OCI-LY1 (cell line): ENCODE data around the gene LIMCH1.

Source experiments
- H2AFZ ChIP-seq: fragments of 200-600 bp; sonication (generic), shearing (Covaris generic); 2 replicates; pipeline ENCODE4 v1.6.0; 2014; ENCODE audit warnings: antibody characterized with exemption, mild to moderate bottlenecking, low read length
- H3F3A ChIP-seq: fragments of 200-600 bp; sonication (generic), shearing (Covaris generic); 2 replicates; pipeline ENCODE4 v1.6.0; 2014; ENCODE audit warnings: mild to moderate bottlenecking, antibody characterized with exemption, low read length, moderate library complexity; ENCODE audit not compliant: insufficient read depth
- H3K27ac ChIP-seq: fragments of 200-600 bp; sonication (generic); 2 replicates; pipeline ENCODE4 v1.5.1; 2014; ENCODE audit warnings: low read length, mixed run types, mild to moderate bottlenecking, low read depth; ENCODE audit not compliant: poor library complexity, severe bottlenecking
- H3K27me3 ChIP-seq: fragments of 200-600 bp; sonication (generic); 2 replicates; pipeline ENCODE4 v1.6.0; 2014; ENCODE audit warnings: antibody characterized with exemption, mild to moderate bottlenecking, low read length, moderate library complexity; ENCODE audit not compliant: insufficient read depth
- H3K36me3 ChIP-seq: fragments of 200-600 bp; sonication (generic); 2 replicates; pipeline ENCODE4 v1.6.1; 2014; ENCODE audit warnings: mild to moderate bottlenecking, antibody characterized with exemption, low read length, moderate library complexity, mixed read lengths; ENCODE audit not compliant: insufficient read depth
- H3K4me1 ChIP-seq: fragments of 200-600 bp; sonication (generic); 2 replicates; pipeline ENCODE4 v1.5.1; 2014; ENCODE audit warnings: mild to moderate bottlenecking, low read length, moderate library complexity; ENCODE audit not compliant: insufficient read depth, severe bottlenecking
- H3K4me2 ChIP-seq: fragments of 200-600 bp; sonication (generic), shearing (Covaris generic); 2 replicates; pipeline ENCODE4 v1.6.1; 2014; ENCODE audit warnings: low read length
- H3K4me3 ChIP-seq: fragments of 200-600 bp; sonication (generic); 2 replicates; pipeline ENCODE4 v1.5.1; 2014; ENCODE audit warnings: low read length, low read depth, mild to moderate bottlenecking, mixed read lengths; ENCODE audit not compliant: poor library complexity, severe bottlenecking
- H3K79me2 ChIP-seq: fragments of 200-600 bp; shearing (Covaris generic); 2 replicates; pipeline ENCODE4 v1.6.1; 2016; ENCODE audit warnings: mixed run types, low read length, mixed read lengths; ENCODE audit not compliant: insufficient read depth
- H3K9ac ChIP-seq: fragments of 200-600 bp; sonication (generic), shearing (Covaris generic); 2 replicates; pipeline ENCODE4 v1.6.1; 2014; ENCODE audit warnings: mild to moderate bottlenecking, low read length, mixed read lengths
- H3K9me2 ChIP-seq: fragments of 200-600 bp; sonication (generic), shearing (Covaris generic); 2 replicates; pipeline ENCODE4 v1.6.1; 2014; ENCODE audit warnings: low read depth, mild to moderate bottlenecking, low read length, mixed read lengths
- H3K9me3 ChIP-seq: fragments of 200-600 bp; shearing (Covaris generic); 2 replicates; pipeline ENCODE4 v1.6.1; 2014; ENCODE audit warnings: low read length, mixed read lengths
- H4K20me1 ChIP-seq: fragments of 200-600 bp; sonication (generic), shearing (Covaris generic); 2 replicates; pipeline ENCODE4 v1.6.0; 2016; ENCODE audit warnings: mild to moderate bottlenecking, low read length; ENCODE audit not compliant: insufficient read depth
- EZH2 ChIP-seq: fragments of 200-600 bp; sonication (generic), shearing (Covaris generic); IDR thresholded peaks from 2 replicates; pipeline ENCODE4 v1.8.0; 2017; ENCODE audit warnings: borderline replicate concordance, mixed run types, mild to moderate bottlenecking, antibody characterized with exemption, low read length, moderate library complexity, mixed read lengths
- TF ChIP-seq, protein P1 (sequence below): fragments of 200-600 bp; sonication (generic), shearing (Covaris generic); IDR thresholded peaks from 2 replicates; pipeline ENCODE4 v1.5.1; 2017; ENCODE audit warnings: mild to moderate bottlenecking, antibody characterized with exemption, low read length, moderate library complexity, mixed read lengths

The LIMCH1 gene

DNA sequence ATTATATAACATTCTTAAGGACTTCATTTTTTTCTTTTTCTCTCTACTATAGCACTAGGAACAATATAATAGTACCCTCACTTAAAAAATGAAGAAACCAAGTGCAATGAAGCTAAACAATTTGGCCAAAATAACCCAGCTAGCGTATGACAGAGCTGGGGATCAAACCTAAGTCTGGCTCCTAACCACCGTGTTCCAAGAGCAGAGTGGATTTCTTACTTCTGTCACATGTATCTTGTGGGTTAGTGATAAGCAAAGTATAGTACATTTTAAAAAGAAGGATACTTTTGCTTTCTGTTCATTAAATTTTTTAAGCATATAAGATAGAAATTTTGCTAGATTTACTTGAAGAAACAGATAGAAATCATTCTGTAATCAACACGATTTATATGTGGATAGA lies 11.5 kb downstream of the LIMCH1 start:
- Histone ChIP-seq H3K9me3 (no peaks in the 10 kb centered on the region), H3K4me3 (no peak overlapping the region), H4K20me1 (no peaks in the 10 kb centered on the region), H3K36me3 (no peaks in the 10 kb centered on the region), H2AFZ (no peak overlapping the region), H3K27me3 (no peaks in the 10 kb centered on the region), H3K9ac (no peak overlapping the region), H3K9me2 (no peaks in the 10 kb centered on the region), H3K4me1 (no peaks in the 10 kb centered on the region), H3K79me2 (no peaks in the 10 kb centered on the region), H3F3A (no peaks in the 10 kb centered on the region), H3K27ac (no peak overlapping the region), H3K4me2 (no peak overlapping the region)
- TF ChIP-seq EZH2 = no peak
- TF ChIP-seq, protein P1, sequence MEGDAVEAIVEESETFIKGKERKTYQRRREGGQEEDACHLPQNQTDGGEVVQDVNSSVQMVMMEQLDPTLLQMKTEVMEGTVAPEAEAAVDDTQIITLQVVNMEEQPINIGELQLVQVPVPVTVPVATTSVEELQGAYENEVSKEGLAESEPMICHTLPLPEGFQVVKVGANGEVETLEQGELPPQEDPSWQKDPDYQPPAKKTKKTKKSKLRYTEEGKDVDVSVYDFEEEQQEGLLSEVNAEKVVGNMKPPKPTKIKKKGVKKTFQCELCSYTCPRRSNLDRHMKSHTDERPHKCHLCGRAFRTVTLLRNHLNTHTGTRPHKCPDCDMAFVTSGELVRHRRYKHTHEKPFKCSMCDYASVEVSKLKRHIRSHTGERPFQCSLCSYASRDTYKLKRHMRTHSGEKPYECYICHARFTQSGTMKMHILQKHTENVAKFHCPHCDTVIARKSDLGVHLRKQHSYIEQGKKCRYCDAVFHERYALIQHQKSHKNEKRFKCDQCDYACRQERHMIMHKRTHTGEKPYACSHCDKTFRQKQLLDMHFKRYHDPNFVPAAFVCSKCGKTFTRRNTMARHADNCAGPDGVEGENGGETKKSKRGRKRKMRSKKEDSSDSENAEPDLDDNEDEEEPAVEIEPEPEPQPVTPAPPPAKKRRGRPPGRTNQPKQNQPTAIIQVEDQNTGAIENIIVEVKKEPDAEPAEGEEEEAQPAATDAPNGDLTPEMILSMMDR = no peak

DNA sequence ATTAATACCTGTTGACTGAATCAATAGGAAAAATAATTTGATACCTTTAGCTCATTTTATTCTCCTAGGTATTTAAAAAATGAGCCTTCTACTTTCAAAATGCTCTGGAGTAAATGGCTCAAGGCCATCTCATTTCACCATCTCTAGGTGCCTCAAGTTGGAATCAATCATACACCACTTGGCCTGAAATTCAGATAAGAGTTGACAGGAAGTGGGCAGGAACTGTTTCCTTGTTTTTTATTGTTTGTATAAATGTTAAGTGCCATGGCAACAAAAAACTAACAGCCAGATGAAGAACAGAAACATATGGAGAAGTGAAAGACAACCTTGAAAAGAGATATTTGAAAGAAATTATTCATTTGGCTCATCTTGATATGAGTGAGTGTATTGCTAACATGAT lies 12.4 kb downstream of the LIMCH1 start:
- Histone ChIP-seq H3K9ac (no peak overlapping the region), H3K4me1 (no peaks in the 10 kb centered on the region), H3K9me2 (no peaks in the 10 kb centered on the region), H3K79me2 (no peaks in the 10 kb centered on the region), H3K27me3 (no peaks in the 10 kb centered on the region), H3K4me2 (no peak overlapping the region), H3F3A (no peaks in the 10 kb centered on the region), H3K4me3 (no peak overlapping the region), H3K27ac (no peak overlapping the region), H3K9me3 (no peaks in the 10 kb centered on the region), H2AFZ (no peak overlapping the region), H4K20me1 (no peaks in the 10 kb centered on the region), H3K36me3 (no peaks in the 10 kb centered on the region)
- no peak for TF ChIP-seq EZH2
- TF ChIP-seq, protein P1 = no peak

DNA sequence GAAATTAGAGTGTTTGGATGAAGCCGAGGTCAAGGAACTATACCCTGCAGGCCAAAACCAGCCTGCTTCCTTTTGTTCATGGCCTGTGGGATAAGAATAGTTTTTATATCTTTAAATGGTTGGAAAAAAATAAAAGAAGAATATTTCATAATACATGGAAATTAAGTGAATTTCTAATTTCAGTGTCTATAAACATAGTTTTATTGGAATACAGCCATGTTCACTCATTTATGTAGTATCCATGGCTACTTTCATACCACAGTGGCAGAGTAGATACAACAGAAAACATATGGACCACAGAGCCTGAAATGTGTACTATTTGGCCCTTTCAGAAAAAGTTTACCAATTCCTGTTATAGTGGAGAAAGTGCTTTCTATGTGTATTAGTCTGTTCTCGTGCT lies 13.6 kb downstream of the LIMCH1 start:
- TF ChIP-seq, protein P1 = no peak
- no peak for TF ChIP-seq EZH2
- Histone ChIP-seq H3K9me2 (no peaks in the 10 kb centered on the region), H3K4me2 (no peak overlapping the region), H3K27ac (no peak overlapping the region), H3K79me2 (no peaks in the 10 kb centered on the region), H3K36me3 (no peaks in the 10 kb centered on the region), H3K9ac (no peak overlapping the region), H3K27me3 (no peaks in the 10 kb centered on the region), H2AFZ (no peak overlapping the region), H3K4me3 (no peak overlapping the region), H3F3A (no peaks in the 10 kb centered on the region), H4K20me1 (no peaks in the 10 kb centered on the region), H3K9me3 (no peaks in the 10 kb centered on the region), H3K4me1 (no peaks in the 10 kb centered on the region)
